Gastroesophageal sphincter (tissue), 3 donors: ENCODE data around the gene ANKRD13A.

Experiments used
- CTCF ChIP-seq, 4 experiments: fragments of 200-600 bp in 2 of 4; fragments of 450-650 bp in 2 of 4; sonication (generic) in 1 of 4; IDR thresholded peaks; one replicate each; pipeline ENCODE4 v1.5.1; 2017 to 2019; ENCODE audit warnings: antibody characterized with exemption in 4 of 4, mild to moderate bottlenecking in 2 of 4, moderate library complexity in 2 of 4
- POLR2A ChIP-seq, 2 donors: fragments of 450-650 bp; IDR thresholded peaks; one replicate each; pipeline ENCODE4 v1.6.1; 2017; ENCODE audit warnings: antibody characterized with exemption in 2 of 2, mild to moderate bottlenecking in 2 of 2, moderate library complexity in 1 of 2

GRCh38 chr12:110073049-110073831 lies 74.0 kb downstream of the ANKRD13A start:
- TF ChIP-seq CTCF (IDR thresholded peaks at IDR 0.05) (no peak), POLR2A (IDR thresholded peaks at IDR 0.05) (no peak)
